Measurements from ENCODE around the gene RIN3.

DNA sequence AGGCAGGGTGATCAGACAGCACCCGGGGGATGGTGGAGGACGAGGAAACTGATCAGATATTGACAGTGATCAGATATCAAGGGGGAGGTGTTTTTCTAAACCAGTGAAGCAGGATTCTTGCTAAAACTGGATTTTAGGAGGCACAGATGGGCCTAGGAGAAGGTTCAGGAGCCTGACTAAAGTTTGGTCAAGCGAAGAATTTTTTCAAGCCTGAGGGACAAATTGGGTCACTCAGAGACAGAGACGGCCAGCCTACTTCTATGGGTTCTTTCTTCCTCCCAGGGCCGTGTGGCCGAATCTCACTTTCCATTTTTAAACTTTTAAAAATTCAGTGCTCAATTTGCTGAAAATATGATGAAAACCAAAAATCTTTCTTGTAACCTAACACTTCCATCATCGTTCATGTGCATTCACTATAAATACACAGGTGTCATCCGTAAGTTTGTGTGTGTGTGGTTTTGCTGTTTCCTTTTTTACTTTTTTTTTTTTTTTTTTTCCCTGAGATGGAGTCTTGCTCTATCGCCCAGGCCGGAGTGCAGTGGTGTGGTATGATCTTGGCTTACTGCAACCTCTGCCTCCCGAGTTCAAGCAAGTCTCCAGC lies 68.5 kb downstream of the RIN3 start:
- TF ChIP-seq, protein P1, sequence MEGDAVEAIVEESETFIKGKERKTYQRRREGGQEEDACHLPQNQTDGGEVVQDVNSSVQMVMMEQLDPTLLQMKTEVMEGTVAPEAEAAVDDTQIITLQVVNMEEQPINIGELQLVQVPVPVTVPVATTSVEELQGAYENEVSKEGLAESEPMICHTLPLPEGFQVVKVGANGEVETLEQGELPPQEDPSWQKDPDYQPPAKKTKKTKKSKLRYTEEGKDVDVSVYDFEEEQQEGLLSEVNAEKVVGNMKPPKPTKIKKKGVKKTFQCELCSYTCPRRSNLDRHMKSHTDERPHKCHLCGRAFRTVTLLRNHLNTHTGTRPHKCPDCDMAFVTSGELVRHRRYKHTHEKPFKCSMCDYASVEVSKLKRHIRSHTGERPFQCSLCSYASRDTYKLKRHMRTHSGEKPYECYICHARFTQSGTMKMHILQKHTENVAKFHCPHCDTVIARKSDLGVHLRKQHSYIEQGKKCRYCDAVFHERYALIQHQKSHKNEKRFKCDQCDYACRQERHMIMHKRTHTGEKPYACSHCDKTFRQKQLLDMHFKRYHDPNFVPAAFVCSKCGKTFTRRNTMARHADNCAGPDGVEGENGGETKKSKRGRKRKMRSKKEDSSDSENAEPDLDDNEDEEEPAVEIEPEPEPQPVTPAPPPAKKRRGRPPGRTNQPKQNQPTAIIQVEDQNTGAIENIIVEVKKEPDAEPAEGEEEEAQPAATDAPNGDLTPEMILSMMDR (IDR thresholded peaks at IDR 0.05): no peak
- no peak for TF ChIP-seq POLR2AphosphoS5 (IDR thresholded peaks at IDR 0.05; ENCODE audit: low read depth, low read length)
- TF ChIP-seq, protein P2, sequence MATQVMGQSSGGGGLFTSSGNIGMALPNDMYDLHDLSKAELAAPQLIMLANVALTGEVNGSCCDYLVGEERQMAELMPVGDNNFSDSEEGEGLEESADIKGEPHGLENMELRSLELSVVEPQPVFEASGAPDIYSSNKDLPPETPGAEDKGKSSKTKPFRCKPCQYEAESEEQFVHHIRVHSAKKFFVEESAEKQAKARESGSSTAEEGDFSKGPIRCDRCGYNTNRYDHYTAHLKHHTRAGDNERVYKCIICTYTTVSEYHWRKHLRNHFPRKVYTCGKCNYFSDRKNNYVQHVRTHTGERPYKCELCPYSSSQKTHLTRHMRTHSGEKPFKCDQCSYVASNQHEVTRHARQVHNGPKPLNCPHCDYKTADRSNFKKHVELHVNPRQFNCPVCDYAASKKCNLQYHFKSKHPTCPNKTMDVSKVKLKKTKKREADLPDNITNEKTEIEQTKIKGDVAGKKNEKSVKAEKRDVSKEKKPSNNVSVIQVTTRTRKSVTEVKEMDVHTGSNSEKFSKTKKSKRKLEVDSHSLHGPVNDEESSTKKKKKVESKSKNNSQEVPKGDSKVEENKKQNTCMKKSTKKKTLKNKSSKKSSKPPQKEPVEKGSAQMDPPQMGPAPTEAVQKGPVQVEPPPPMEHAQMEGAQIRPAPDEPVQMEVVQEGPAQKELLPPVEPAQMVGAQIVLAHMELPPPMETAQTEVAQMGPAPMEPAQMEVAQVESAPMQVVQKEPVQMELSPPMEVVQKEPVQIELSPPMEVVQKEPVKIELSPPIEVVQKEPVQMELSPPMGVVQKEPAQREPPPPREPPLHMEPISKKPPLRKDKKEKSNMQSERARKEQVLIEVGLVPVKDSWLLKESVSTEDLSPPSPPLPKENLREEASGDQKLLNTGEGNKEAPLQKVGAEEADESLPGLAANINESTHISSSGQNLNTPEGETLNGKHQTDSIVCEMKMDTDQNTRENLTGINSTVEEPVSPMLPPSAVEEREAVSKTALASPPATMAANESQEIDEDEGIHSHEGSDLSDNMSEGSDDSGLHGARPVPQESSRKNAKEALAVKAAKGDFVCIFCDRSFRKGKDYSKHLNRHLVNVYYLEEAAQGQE (IDR thresholded peaks at IDR 0.05; ENCODE audit: insufficient read depth in 1 of 2, low read depth in 2 of 2, low read length in 1 of 2): no peak
- TF ChIP-seq SIN3A (IDR thresholded peaks at IDR 0.05; ENCODE audit: borderline replicate concordance, insufficient read depth, low read depth, low read length): no peak

Data from Panc1 (cell line).